Measurements from ENCODE around the gene PPP1R26.

DNA sequence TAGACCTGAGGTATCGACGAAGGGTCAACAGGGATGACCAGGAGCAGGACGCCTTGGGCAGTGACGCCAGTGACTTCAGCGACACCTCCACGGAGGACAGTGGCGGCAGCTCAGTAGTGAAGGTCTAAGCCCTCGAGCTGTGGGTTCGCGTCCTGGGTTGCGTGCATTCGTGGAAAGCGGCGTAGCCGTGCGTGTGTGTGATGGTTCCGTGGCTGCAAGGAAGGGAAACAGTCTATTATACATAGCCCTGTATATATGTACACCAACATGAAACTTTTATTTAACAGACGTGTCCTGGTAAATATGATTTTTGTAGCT lies 8.4 kb downstream of the PPP1R26 start:
- TF ChIP-seq, protein P1, sequence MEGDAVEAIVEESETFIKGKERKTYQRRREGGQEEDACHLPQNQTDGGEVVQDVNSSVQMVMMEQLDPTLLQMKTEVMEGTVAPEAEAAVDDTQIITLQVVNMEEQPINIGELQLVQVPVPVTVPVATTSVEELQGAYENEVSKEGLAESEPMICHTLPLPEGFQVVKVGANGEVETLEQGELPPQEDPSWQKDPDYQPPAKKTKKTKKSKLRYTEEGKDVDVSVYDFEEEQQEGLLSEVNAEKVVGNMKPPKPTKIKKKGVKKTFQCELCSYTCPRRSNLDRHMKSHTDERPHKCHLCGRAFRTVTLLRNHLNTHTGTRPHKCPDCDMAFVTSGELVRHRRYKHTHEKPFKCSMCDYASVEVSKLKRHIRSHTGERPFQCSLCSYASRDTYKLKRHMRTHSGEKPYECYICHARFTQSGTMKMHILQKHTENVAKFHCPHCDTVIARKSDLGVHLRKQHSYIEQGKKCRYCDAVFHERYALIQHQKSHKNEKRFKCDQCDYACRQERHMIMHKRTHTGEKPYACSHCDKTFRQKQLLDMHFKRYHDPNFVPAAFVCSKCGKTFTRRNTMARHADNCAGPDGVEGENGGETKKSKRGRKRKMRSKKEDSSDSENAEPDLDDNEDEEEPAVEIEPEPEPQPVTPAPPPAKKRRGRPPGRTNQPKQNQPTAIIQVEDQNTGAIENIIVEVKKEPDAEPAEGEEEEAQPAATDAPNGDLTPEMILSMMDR (conservative IDR thresholded peaks at IDR 0.05), result no peak
- no peak for TF ChIP-seq ZFX (IDR thresholded peaks at IDR 0.05)

Data from C4-2B (cell line).